ENCODE data around the gene PPFIA3.

DNA sequence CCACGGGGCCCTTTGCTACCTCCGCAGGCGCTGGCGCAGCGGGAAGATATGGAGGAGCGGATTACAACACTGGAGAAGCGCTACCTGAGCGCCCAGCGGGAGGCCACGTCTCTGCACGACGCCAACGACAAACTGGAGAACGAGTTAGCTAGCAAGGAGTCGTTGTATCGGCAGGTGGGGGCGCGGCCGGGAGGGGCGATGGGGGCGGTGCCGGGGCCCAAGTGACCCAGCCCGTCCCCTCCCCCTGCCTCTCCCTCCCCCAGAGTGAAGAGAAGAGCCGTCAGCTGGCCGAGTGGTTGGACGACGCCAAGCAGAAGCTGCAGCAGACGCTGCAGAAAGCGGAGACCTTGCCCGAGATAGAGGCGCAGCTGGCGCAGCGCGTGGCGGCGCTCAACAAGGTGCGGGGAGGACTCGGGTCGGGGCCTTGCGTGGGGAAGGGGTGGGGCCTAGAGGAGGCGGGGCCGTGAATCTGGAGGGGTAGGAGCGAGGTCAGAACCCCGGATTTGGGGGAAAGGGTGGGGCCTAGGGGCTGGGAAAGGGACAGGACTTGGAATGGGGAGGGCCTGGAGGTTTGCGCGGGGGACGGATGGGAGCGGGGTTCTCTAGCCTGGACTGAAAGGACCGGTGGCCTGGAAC lies 13.7 kb downstream of the PPFIA3 start:
- TF ChIP-seq, protein P1, sequence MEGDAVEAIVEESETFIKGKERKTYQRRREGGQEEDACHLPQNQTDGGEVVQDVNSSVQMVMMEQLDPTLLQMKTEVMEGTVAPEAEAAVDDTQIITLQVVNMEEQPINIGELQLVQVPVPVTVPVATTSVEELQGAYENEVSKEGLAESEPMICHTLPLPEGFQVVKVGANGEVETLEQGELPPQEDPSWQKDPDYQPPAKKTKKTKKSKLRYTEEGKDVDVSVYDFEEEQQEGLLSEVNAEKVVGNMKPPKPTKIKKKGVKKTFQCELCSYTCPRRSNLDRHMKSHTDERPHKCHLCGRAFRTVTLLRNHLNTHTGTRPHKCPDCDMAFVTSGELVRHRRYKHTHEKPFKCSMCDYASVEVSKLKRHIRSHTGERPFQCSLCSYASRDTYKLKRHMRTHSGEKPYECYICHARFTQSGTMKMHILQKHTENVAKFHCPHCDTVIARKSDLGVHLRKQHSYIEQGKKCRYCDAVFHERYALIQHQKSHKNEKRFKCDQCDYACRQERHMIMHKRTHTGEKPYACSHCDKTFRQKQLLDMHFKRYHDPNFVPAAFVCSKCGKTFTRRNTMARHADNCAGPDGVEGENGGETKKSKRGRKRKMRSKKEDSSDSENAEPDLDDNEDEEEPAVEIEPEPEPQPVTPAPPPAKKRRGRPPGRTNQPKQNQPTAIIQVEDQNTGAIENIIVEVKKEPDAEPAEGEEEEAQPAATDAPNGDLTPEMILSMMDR (IDR thresholded peaks at IDR 0.05 in 8 of 11, conservative IDR thresholded peaks at IDR 0.05 in 3 of 11): no peak
- TF ChIP-seq POLR2AphosphoS5 (IDR thresholded peaks at IDR 0.05) (no peak), POLR2A (IDR thresholded peaks at IDR 0.05) (no peak)

Data from spleen (tissue), 7 donors.